Osteocyte (in vitro differentiated cells): ENCODE results near the gene CBX8. TPM values are rescaled to one million over a fixed set of nuclear protein-coding genes. Genes with fewer than 3 reads are reported as not detected.

ENCODE experiments used
- DNase-seq: peaks from one replicate; pipeline ENCODE4 v3.0.0; 2021; ENCODE audit warnings: mixed read lengths; ENCODE audit not compliant: unreplicated experiment; ENCODE audit errors: extremely low spot score
- H3K27ac Mint-ChIP-seq: one replicate; pipeline ENCODE4 v1.8.0; 2021; ENCODE audit warnings: mild to moderate bottlenecking, mixed read lengths; ENCODE audit not compliant: unreplicated experiment
- H3K27me3 Mint-ChIP-seq: one replicate; pipeline ENCODE4 v1.8.0; 2021; ENCODE audit warnings: mixed read lengths; ENCODE audit not compliant: unreplicated experiment
- H3K36me3 Mint-ChIP-seq: one replicate; pipeline ENCODE4 v1.8.0; 2021; ENCODE audit warnings: mixed read lengths; ENCODE audit not compliant: unreplicated experiment
- H3K4me1 Mint-ChIP-seq: one replicate; pipeline ENCODE4 v1.8.0; 2021; ENCODE audit warnings: mixed read lengths; ENCODE audit not compliant: unreplicated experiment
- H3K4me3 Mint-ChIP-seq: one replicate; pipeline ENCODE4 v1.8.0; 2021; ENCODE audit warnings: mild to moderate bottlenecking, moderate library complexity, mixed read lengths; ENCODE audit not compliant: unreplicated experiment
- H3K9me3 Mint-ChIP-seq: one replicate; pipeline ENCODE4 v1.8.0; 2021; ENCODE audit warnings: mixed read lengths; ENCODE audit not compliant: unreplicated experiment
- total RNA-seq: library from RNA; stranded (reverse); gene quantifications from 2 replicates; pipeline ENCODE4 v1.2.1, GENCODE V29; 2021
- TF ChIP-seq, protein P1 (sequence below): fragments of 200-600 bp; sonication (generic); IDR thresholded peaks from 2 replicates; pipeline ENCODE4 v1.5.0; 2021; ENCODE audit warnings: antibody characterized with exemption, mild to moderate bottlenecking, moderate library complexity

CBX8 gene
- total RNA-seq, 1 donor from 2014 or later: 5.4 TPM

DNA sequence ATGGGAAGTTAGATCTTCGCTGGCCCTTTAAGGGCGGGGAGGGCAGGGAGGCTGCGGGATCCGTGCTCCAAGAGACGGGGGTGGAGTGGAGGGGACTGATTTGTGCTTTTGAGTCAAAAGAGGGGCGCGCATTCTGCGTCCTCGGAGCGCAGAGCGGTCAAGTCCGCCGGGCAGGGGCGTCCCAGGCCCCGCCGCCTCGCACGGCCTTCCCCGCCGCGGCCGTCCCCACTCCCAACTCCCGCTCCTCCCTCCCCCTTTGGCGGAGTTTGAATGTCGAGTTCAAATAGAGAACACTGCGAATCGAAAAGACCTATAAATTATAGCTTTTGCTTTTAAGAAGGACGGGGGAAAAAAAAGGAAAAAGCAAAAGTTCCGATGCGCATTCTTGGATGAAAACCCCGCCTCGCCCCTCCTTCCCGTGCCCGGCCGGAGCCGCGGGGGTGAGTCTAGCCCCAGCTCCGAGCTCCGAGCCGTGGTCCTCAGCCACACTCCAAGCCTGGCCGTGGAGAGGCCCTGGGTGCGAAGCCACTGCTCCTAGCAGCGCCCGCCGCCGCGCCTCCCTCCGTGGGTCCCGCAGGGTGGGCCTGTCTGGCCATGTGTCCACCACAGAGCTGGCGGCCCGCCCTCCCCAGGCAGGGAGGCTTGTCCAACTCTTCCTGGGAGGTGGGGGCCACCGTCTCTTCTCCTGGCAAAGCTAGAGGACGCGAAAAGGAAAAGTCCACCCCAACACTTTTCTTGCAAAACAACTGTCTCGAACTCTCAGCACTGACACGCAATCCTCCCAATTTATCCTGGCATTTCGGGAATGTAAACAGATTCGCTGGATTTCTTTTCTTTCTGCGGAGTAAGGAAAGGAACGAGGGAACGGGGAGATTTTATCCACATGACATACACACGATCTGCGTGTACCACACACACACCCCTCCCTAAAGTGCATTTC lies 3.6 kb downstream of the CBX8 start:
- H3K27me3 Mint-ChIP-seq: peaks cover 25% of the 10 kb centered on the region

DNA sequence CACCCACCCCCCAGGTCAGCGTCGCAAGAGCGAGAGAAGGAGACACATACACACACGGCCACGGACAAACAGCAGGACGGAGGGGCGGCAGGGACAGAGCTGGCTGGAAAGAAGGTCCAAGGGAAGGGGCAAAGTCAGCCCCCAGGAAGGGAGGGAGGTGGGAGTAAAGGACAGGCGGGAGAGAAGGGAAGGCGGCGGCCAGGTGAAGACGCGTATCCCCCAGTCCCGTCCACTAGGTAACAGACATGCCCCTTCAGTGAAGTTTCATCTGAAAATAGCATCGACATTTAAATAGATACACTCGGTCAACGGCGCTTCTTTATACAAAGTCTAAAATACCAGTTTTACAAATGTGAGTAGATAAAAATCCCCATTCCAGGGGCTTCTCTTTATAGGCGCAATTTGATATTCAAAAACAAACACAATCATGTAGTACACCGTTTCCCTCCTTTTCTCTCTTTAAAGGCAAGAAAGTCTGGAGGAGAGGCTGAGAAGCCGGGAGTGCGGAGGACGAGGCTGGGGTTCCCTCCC lies 4.5 kb downstream of the CBX8 start:
- Mint-ChIP-seq H3K27ac (peak overlapping the region; percentile 44), H3K4me3 (peak overlapping the region; percentile 44), H3K9me3 (no peaks in the 10 kb centered on the region), H3K4me1 (peaks cover 28% of the 10 kb centered on the region), H3K27me3 (peaks cover 33% of the 10 kb centered on the region), H3K36me3 (no peaks in the 10 kb centered on the region)
- DNase-seq: no peak
- TF ChIP-seq, protein P1, sequence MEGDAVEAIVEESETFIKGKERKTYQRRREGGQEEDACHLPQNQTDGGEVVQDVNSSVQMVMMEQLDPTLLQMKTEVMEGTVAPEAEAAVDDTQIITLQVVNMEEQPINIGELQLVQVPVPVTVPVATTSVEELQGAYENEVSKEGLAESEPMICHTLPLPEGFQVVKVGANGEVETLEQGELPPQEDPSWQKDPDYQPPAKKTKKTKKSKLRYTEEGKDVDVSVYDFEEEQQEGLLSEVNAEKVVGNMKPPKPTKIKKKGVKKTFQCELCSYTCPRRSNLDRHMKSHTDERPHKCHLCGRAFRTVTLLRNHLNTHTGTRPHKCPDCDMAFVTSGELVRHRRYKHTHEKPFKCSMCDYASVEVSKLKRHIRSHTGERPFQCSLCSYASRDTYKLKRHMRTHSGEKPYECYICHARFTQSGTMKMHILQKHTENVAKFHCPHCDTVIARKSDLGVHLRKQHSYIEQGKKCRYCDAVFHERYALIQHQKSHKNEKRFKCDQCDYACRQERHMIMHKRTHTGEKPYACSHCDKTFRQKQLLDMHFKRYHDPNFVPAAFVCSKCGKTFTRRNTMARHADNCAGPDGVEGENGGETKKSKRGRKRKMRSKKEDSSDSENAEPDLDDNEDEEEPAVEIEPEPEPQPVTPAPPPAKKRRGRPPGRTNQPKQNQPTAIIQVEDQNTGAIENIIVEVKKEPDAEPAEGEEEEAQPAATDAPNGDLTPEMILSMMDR: no peak

More for the DNA sequence above, 3.6 kb downstream of the CBX8 start:
- Mint-ChIP-seq H3K4me3 (peak overlapping the region; percentile 69), H3K4me1 (peaks cover 28% of the 10 kb centered on the region), H3K27ac (peak overlapping the region; percentile 84), H3K36me3 (no peaks in the 10 kb centered on the region), H3K9me3 (no peaks in the 10 kb centered on the region)
- DNase-seq: no peak
- TF ChIP-seq, protein P1: no peak

DNA sequence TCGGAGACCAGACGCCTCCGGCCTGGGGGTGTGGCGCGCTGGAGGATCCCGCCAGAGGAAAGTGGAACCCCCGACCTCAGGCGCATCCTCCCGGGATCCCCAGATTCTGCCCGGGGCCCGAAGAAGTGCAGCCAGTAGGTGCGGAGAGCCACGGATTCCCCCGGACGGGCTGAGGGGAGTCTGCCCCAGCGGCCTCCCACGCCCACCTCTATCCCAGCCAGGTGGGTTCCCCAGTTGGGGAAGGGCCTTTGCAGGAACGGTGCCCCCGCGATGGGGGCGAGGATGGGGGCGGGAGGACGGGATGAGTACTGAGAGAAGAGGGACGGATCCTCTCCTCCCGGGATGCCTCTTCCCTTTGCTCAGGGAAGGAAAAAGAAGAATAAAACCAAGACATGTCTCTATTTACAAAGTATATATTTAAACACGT lies 5.1 kb downstream of the CBX8 start:
- no peak for DNase-seq
- no peaks in the 10 kb centered on the region for H3K9me3 Mint-ChIP-seq
- peaks cover 37% of the 10 kb centered on the region for H3K27me3 Mint-ChIP-seq
- TF ChIP-seq, protein P1: no peak
- peak overlapping the region; percentile 44 for H3K4me3 Mint-ChIP-seq
- H3K27ac Mint-ChIP-seq: no peak overlapping the region
- no peaks in the 10 kb centered on the region for H3K36me3 Mint-ChIP-seq
- H3K4me1 Mint-ChIP-seq: peaks cover 28% of the 10 kb centered on the region

DNA sequence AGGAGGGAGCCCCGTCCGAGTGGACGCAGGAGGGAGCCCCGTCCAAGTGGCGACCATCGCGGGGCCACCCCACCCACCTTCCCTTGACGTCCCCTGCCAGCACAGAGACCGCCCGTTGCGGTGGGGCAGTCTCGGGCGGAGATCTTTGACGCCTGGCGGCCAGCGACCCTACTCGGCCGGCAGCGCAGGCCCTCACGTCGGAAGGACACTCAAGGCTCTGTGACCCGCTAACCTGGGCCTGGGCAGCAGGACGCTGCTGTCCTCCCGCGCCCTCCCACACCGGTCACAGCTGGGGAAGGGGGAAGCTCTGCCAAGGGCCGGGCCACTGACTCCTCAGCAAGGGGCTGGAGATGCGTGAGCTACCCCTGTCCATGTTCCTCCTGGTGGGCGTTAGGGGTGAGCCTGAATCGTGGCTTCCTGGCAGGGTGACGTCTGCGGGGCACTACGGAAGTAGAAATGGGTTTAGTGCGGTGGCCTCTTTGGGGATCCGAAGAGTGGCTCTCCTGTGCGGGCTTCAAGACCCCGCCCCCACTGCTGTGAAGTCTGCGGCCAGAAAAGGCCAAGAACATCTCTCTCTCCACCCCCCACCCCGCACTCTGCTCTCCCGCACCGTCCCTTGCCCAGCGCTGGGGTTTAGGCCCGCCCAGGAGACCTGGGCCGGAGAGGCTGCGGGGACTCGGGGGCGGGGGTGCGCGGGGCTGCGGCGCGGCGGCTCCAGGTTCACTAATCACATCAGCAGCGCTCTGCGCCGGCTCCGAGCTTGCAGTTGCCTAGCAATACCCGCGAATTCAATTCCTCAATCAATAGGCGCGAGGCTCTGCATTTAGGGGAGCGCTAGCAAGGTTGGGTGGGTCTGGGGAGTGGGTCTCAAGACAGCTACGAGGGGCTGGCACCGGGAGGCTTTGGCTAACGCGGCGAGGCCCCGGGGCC lies 5.8 kb downstream of the CBX8 start:
- Mint-ChIP-seq H3K27me3 (peaks cover 43% of the 10 kb centered on the region), H3K4me3 (no peak overlapping the region), H3K36me3 (no peaks in the 10 kb centered on the region), H3K27ac (no peak overlapping the region), H3K9me3 (no peaks in the 10 kb centered on the region), H3K4me1 (peaks cover 23% of the 10 kb centered on the region)
- TF ChIP-seq, protein P1: no peak
- DNase-seq: no peak
